Neural cell (in vitro differentiated cells): ENCODE data around the gene UQCR11. TPM values are rescaled to one million over a fixed set of nuclear protein-coding genes. Genes with fewer than 3 reads are reported as not detected.
A peak's percentile ranks its signal among the peaks of the same experiment; 100 is the strongest.

Source experiments
- H2AFZ ChIP-seq: fragments of 200-600, 300-800 bp; sonication (generic), shearing (Covaris generic); 2 replicates; pipeline ENCODE4 v1.6.0; 2014; ENCODE audit warnings: low read depth, mild to moderate bottlenecking, antibody characterized with exemption, low read length, moderate library complexity
- H3F3A ChIP-seq: fragments of 200-600 bp; shearing (Covaris generic); 2 replicates; pipeline ENCODE4 v1.6.1; 2016; ENCODE audit warnings: mild to moderate bottlenecking, moderate library complexity, mixed read lengths, antibody characterized with exemption, low read length; ENCODE audit not compliant: insufficient read depth, poor library complexity, severe bottlenecking
- H3K27ac ChIP-seq: fragments of 200-600, 300-800 bp; sonication (generic), shearing (Covaris generic); 2 replicates; pipeline ENCODE4 v1.5.1; 2014; ENCODE audit warnings: mild to moderate bottlenecking, low read length, moderate library complexity
- H3K27me3 ChIP-seq: fragments of 300-800, 200-600 bp; sonication (generic), shearing (Covaris generic); 2 replicates; pipeline ENCODE4 v1.6.0; 2014; ENCODE audit warnings: mild to moderate bottlenecking, low read depth, low read length, moderate library complexity; ENCODE audit not compliant: insufficient read depth
- H3K36me3 ChIP-seq: fragments of 300-800, 200-600 bp; sonication (generic), shearing (Covaris generic); 2 replicates; pipeline ENCODE4 v1.5.1; 2014; ENCODE audit warnings: mild to moderate bottlenecking, antibody characterized with exemption, low read length, moderate library complexity; ENCODE audit not compliant: insufficient read depth
- H3K4me2 ChIP-seq: fragments of 300-800, 200-600 bp; sonication (generic), shearing (Covaris generic); 2 replicates; pipeline ENCODE4 v1.6.0; 2014; ENCODE audit warnings: mild to moderate bottlenecking, low read length
- H3K4me3 ChIP-seq: fragments of 300-800, 200-600 bp; sonication (generic), shearing (Covaris generic); 2 replicates; pipeline ENCODE4 v1.5.1; 2014; ENCODE audit warnings: mild to moderate bottlenecking, low read length, moderate library complexity
- H3K79me2 ChIP-seq: fragments of 200-600 bp; shearing (Covaris generic); replicated peaks from 2 replicates; pipeline ENCODE4 v1.6.0; 2014; ENCODE audit warnings: mild to moderate bottlenecking, low read length, moderate library complexity; ENCODE audit not compliant: insufficient read depth
- H3K9ac ChIP-seq: fragments of 300-800, 200-600 bp; sonication (generic), shearing (Covaris generic); 2 replicates; pipeline ENCODE4 v1.6.1; 2016; ENCODE audit warnings: mild to moderate bottlenecking, low read length, mixed read lengths
- H3K9me2 ChIP-seq: fragments of 200-600 bp; shearing (Covaris generic); 2 replicates; pipeline ENCODE4 v1.6.1; 2016; ENCODE audit warnings: mild to moderate bottlenecking, low read length, mixed read lengths; ENCODE audit not compliant: insufficient read depth
- H3K9me3 ChIP-seq: fragments of 200-600, 300-800 bp; sonication (generic), shearing (Covaris generic); 2 replicates; pipeline ENCODE4 v1.6.1; 2016; ENCODE audit warnings: mild to moderate bottlenecking, mixed run types, low read length, moderate library complexity, mixed read lengths
- H4K20me1 ChIP-seq: fragments of 200-600 bp; shearing (Covaris generic); 2 replicates; pipeline ENCODE4 v1.6.1; 2016; ENCODE audit warnings: mild to moderate bottlenecking, mixed run types; ENCODE audit not compliant: insufficient read depth
- EP300 ChIP-seq: fragments of 450-650 bp; conservative IDR thresholded peaks from 2 replicates; pipeline ENCODE4 v1.6.1; 2014; ENCODE audit warnings: antibody characterized with exemption, mild to moderate bottlenecking, moderate library complexity; ENCODE audit not compliant: poor library complexity, severe bottlenecking
- EZH2 ChIP-seq: fragments of 200-600, 300-800 bp; shearing (Covaris generic), sonication (generic); IDR thresholded peaks from 2 replicates; pipeline ENCODE4 v1.6.1; 2014; ENCODE audit warnings: antibody characterized with exemption, low read length, borderline replicate concordance, mild to moderate bottlenecking; ENCODE audit not compliant: insufficient read depth, poor library complexity, severe bottlenecking
- MXI1 ChIP-seq: fragments of 450-650 bp; conservative IDR thresholded peaks from 2 replicates; pipeline ENCODE4 v1.6.1; 2014; ENCODE audit warnings: antibody characterized with exemption, mild to moderate bottlenecking; ENCODE audit not compliant: poor library complexity, severe bottlenecking
- POLR2AphosphoS5 ChIP-seq: IDR thresholded peaks from 2 replicates; pipeline ENCODE4 v1.6.1; 2012
- RAD21 ChIP-seq: fragments of 450-650 bp; conservative IDR thresholded peaks from 2 replicates; pipeline ENCODE4 v1.6.1; 2014; ENCODE audit warnings: antibody characterized with exemption, mild to moderate bottlenecking, moderate library complexity
- SMC3 ChIP-seq: fragments of 450-650 bp; conservative IDR thresholded peaks from 2 replicates; pipeline ENCODE4 v1.6.1; 2014; ENCODE audit warnings: antibody characterized with exemption, mild to moderate bottlenecking, moderate library complexity; ENCODE audit not compliant: poor library complexity
- TAF1 ChIP-seq: IDR thresholded peaks from 2 replicates; pipeline ENCODE4 v1.6.1; 2012; ENCODE audit warnings: low read depth
- polyA minus RNA-seq: library from RNA; depleted of rRNA, polyadenylated mRNA; stranded (reverse); fragments of >200 nt; gene quantifications from 2 replicates; pipeline ENCODE4 v1.2.3, GENCODE V29; 2014
- polyA plus RNA-seq: library from polyadenylated mRNA; depleted of rRNA; stranded (reverse); fragments of >200 nt; gene quantifications from 2 replicates; pipeline ENCODE4 v1.2.3, GENCODE V29; 2014
- TF ChIP-seq, protein P1 (sequence below): fragments of 450-650 bp; IDR thresholded peaks from 2 replicates; pipeline ENCODE4 v1.5.1; 2014; ENCODE audit warnings: antibody characterized with exemption, mild to moderate bottlenecking, moderate library complexity; ENCODE audit not compliant: poor library complexity, severe bottlenecking
- TF ChIP-seq, protein P2 (sequence below): IDR thresholded peaks from 2 replicates; pipeline ENCODE4 v1.6.1; 2012; ENCODE audit warnings: borderline replicate concordance

The UQCR11 gene
- polyA plus RNA-seq (204 and 237 TPM in 2 replicates), polyA minus RNA-seq (41.2 and 51.1 TPM in 2 replicates)

- Histone ChIP-seq H3K9ac (peak within 1 kb of the TSS; percentile 94), H3K4me3 (peak within 1 kb of the TSS; percentile 97), H3K79me2 (peaks cover 36% of the 10 kb centered on the region), H3K27ac (peak within 1 kb of the TSS; percentile 94), H4K20me1 (no peaks in the 10 kb centered on the region), H3K9me2 (no peaks in the 10 kb centered on the region), H3K27me3 (no peaks in the 10 kb centered on the region), H3F3A (no peaks in the 10 kb centered on the region), H2AFZ (peak within 1 kb of the TSS; percentile 84), H3K4me2 (peak within 1 kb of the TSS; percentile 79), H3K36me3 (no peaks in the 10 kb centered on the region), H3K9me3 (no peaks in the 10 kb centered on the region)
- TF ChIP-seq POLR2AphosphoS5 (peak; percentile 87), SMC3 (peak; percentile 93), MXI1 (peak; percentile 88), TAF1 (peak; percentile 89), RAD21 (peak; percentile 95), EZH2 (no peak), EP300 (peak; percentile 58)
- TF ChIP-seq, protein P1, sequence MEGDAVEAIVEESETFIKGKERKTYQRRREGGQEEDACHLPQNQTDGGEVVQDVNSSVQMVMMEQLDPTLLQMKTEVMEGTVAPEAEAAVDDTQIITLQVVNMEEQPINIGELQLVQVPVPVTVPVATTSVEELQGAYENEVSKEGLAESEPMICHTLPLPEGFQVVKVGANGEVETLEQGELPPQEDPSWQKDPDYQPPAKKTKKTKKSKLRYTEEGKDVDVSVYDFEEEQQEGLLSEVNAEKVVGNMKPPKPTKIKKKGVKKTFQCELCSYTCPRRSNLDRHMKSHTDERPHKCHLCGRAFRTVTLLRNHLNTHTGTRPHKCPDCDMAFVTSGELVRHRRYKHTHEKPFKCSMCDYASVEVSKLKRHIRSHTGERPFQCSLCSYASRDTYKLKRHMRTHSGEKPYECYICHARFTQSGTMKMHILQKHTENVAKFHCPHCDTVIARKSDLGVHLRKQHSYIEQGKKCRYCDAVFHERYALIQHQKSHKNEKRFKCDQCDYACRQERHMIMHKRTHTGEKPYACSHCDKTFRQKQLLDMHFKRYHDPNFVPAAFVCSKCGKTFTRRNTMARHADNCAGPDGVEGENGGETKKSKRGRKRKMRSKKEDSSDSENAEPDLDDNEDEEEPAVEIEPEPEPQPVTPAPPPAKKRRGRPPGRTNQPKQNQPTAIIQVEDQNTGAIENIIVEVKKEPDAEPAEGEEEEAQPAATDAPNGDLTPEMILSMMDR = peak; percentile 97
- TF ChIP-seq, protein P2, sequence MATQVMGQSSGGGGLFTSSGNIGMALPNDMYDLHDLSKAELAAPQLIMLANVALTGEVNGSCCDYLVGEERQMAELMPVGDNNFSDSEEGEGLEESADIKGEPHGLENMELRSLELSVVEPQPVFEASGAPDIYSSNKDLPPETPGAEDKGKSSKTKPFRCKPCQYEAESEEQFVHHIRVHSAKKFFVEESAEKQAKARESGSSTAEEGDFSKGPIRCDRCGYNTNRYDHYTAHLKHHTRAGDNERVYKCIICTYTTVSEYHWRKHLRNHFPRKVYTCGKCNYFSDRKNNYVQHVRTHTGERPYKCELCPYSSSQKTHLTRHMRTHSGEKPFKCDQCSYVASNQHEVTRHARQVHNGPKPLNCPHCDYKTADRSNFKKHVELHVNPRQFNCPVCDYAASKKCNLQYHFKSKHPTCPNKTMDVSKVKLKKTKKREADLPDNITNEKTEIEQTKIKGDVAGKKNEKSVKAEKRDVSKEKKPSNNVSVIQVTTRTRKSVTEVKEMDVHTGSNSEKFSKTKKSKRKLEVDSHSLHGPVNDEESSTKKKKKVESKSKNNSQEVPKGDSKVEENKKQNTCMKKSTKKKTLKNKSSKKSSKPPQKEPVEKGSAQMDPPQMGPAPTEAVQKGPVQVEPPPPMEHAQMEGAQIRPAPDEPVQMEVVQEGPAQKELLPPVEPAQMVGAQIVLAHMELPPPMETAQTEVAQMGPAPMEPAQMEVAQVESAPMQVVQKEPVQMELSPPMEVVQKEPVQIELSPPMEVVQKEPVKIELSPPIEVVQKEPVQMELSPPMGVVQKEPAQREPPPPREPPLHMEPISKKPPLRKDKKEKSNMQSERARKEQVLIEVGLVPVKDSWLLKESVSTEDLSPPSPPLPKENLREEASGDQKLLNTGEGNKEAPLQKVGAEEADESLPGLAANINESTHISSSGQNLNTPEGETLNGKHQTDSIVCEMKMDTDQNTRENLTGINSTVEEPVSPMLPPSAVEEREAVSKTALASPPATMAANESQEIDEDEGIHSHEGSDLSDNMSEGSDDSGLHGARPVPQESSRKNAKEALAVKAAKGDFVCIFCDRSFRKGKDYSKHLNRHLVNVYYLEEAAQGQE = peak; percentile 74
These were observed at the start of gene UQCR11 for GRCh38 chr19:1605236-1606137. UQCR11 (minus strand) TSS chr19:1605462; CDS start chr19:1605409, 53 bp downstream.

- H3K27ac ChIP-seq = no peak overlapping the region
- H3K79me2 ChIP-seq = peaks cover 23% of the 10 kb centered on the region
- TF ChIP-seq SMC3 (no peak), MXI1 (no peak), TAF1 (no peak), EZH2 (no peak), POLR2AphosphoS5 (no peak), EP300 (no peak)
- TF ChIP-seq, protein P1 = no peak
- TF ChIP-seq, protein P2 = no peak
- H4K20me1 ChIP-seq = no peaks in the 10 kb centered on the region
- no peak overlapping the region for H3K4me3 ChIP-seq
- no peaks in the 10 kb centered on the region for H3K27me3 ChIP-seq
- no peaks in the 10 kb centered on the region for H3K9me3 ChIP-seq
- H2AFZ ChIP-seq = no peak overlapping the region
- H3K36me3 ChIP-seq = no peaks in the 10 kb centered on the region
- no peaks in the 10 kb centered on the region for H3F3A ChIP-seq
- H3K9ac ChIP-seq = no peak overlapping the region
- H3K4me2 ChIP-seq = no peak overlapping the region
- H3K9me2 ChIP-seq = no peaks in the 10 kb centered on the region
These were observed 49.0 kb upstream of the UQCR11 start for GRCh38 chr19:1654178-1654792.
